ENCODE results near the gene ADIPOR2.

The ADIPOR2 gene

DNA sequence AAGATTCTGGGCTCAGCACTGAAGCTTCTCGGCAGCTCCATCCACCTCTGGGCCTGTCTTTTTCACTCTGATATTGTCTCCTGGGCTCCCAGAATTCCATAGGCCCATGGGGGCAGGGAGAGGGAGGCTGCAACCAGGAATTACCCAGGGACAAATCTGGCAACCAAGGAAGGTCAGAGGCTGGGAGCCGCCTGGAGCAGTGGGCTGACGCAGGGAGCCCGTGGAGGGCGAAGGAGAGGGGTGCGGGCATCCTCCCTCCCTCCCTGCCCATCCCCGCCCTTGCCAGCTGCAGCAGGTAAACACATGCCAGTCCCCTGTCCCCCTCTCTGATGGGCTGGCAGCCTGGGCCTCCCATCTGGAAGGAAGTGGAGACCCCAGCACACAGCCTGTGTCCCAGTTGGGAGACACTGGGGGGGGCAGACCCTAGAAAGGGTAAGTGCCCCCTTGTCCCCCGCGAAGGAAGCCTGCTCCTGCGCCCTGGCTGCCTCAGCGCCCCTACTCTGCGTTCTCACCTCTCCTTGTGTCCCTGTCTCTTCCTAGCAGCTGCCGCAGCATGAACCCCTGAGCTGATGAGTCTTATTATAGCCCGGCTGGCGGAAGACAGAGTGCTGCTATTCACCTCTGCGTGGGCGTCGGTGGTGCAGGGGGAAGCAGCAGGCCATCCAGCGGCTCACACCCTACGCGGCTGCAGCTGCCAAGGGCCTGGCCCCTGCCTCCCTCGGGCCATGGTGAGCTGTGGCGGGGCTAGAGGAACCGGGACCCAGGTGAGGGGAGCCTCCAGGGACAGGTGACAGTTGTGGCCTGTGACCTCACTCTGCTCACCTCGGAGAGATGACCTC lies 136.2 kb downstream of the ADIPOR2 start:
- TF ChIP-seq, protein P1, sequence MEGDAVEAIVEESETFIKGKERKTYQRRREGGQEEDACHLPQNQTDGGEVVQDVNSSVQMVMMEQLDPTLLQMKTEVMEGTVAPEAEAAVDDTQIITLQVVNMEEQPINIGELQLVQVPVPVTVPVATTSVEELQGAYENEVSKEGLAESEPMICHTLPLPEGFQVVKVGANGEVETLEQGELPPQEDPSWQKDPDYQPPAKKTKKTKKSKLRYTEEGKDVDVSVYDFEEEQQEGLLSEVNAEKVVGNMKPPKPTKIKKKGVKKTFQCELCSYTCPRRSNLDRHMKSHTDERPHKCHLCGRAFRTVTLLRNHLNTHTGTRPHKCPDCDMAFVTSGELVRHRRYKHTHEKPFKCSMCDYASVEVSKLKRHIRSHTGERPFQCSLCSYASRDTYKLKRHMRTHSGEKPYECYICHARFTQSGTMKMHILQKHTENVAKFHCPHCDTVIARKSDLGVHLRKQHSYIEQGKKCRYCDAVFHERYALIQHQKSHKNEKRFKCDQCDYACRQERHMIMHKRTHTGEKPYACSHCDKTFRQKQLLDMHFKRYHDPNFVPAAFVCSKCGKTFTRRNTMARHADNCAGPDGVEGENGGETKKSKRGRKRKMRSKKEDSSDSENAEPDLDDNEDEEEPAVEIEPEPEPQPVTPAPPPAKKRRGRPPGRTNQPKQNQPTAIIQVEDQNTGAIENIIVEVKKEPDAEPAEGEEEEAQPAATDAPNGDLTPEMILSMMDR (IDR thresholded peaks at IDR 0.05; ENCODE audit: low read depth, low read length), result no peak
- H3K4me3 ChIP-seq (ENCODE audit: low read depth, low read length), result no peak overlapping the region

DNA sequence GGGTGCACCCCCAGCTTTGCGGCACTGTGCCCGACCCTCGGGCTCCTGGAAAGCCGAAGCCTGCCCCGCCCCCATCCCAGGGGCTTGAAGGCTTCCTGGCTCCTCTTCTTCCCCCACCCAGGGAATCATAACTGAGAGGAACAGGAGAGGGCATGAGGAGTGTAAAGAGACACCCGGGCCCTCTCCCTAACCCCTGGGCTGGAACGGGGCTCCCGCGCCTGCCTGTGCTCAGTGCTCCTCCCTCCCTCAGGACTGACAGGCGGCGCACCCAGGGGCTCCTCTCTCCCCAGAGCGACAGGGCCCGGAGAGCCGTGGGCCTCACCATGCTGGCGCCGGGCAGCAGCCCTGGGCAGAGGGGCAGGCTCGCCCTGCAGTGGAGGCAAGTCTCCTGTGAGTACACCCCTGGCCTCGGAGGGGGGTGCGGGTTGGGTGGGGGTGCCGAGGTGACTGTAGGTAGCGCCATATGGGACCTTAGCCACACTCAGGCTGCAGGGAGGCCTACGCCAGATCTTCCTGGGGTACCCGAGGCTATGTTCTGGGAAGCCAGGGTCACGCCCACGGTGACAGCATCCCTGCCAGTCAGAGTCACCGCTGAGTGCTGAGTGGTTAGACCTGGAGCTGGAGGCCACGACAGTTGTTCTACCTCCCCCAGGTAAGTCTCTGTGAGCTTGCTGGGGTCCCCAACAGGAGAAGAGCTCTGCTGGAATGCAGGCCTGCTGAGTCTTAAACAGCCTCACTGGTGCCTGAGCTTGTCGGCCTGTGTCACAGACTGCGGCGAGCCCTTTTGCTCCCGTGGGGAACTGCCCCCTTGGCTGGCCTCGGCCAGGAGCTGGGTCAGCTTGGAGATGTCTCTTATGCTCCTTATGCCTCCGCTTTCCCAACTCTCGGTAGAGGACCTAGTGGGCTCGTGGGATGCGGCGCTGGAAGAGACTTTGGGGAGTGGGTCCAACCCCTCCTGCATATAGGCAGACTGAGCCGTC lies 137.2 kb downstream of the ADIPOR2 start:
- no peak overlapping the region for H3K4me3 ChIP-seq (ENCODE audit: low read depth, low read length)
- TF ChIP-seq, protein P1 (IDR thresholded peaks at IDR 0.05; ENCODE audit: low read depth, low read length), result no peak

DNA sequence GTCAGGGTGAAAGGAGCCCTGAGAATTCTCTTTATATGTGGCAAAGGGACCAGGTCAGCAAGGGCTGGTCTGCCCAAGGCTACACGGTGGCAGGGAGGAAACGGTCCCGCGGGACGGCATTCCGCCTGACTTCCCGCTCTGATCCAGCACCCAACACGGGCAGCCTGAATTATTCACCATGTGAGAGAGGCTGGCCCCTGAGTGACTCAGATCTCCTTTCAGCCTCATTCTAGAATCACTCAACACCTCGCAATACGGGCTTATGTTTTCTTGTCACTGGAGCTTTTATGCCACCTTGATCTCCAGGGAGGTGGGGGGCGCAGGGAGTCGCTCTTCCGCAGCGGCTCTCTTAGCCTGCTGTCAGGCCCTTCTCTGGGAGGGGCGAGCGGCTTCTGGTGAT lies 138.0 kb downstream of the ADIPOR2 start:
- H3K4me3 ChIP-seq (ENCODE audit: low read depth, low read length), result no peak overlapping the region
- TF ChIP-seq, protein P1 (IDR thresholded peaks at IDR 0.05; ENCODE audit: low read depth, low read length), result no peak

DNA sequence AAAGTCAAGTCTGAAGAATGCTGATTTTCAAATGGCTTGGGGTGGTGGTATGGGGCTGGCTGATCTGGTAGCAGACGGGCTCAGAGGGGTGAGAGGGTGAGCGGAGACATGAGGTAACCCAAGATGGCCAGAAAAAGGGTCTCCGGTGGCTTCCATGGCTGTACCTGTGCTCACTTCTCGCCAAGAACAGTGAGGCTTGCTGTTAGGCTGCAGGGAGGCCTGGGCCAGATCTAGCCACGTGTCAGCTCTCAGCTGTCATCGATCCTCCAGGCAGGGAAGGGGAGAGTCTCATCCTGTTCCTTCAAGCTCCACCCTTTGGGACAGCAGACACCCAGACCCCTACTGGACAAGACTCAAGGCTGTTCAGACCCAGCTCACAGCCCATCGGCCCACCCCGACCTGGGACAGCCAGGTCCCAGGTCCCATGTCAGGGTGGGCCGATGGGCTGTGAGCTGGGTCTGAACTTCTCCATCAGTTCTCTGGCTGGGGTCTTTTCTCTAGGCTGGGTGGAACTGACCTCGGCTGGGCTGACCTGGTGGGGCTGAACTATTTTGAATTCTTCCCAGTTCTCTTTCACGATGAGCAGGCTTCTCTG lies 138.5 kb downstream of the ADIPOR2 start:
- TF ChIP-seq, protein P1 (IDR thresholded peaks at IDR 0.05; ENCODE audit: low read depth, low read length), result no peak
- H3K4me3 ChIP-seq (ENCODE audit: low read depth, low read length), result no peak overlapping the region

DNA sequence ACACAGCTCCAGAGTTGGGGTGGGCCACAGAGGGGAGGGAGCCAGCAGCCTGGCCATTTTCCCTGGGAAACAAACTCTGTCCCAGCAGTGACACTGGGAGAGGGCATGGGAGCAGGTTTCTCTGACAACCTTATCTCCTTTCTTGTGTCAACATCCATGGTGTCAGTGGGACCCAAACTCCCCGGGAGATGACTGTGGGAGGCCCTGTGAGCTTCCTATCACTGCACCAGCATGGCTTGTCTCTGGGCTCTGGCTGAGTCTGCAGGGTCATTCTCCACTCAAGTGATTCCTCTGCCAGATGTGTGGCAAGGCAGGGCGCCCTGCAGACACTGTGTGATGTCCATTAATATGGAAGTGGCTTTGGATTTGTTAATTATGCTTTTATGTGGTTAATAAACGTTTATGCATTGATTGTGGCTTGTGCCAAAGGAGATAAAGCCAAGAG lies 139.6 kb downstream of the ADIPOR2 start:
- no peak overlapping the region for H3K4me3 ChIP-seq (ENCODE audit: low read depth, low read length)
- TF ChIP-seq, protein P1 (IDR thresholded peaks at IDR 0.05; ENCODE audit: low read depth, low read length), result no peak

DNA sequence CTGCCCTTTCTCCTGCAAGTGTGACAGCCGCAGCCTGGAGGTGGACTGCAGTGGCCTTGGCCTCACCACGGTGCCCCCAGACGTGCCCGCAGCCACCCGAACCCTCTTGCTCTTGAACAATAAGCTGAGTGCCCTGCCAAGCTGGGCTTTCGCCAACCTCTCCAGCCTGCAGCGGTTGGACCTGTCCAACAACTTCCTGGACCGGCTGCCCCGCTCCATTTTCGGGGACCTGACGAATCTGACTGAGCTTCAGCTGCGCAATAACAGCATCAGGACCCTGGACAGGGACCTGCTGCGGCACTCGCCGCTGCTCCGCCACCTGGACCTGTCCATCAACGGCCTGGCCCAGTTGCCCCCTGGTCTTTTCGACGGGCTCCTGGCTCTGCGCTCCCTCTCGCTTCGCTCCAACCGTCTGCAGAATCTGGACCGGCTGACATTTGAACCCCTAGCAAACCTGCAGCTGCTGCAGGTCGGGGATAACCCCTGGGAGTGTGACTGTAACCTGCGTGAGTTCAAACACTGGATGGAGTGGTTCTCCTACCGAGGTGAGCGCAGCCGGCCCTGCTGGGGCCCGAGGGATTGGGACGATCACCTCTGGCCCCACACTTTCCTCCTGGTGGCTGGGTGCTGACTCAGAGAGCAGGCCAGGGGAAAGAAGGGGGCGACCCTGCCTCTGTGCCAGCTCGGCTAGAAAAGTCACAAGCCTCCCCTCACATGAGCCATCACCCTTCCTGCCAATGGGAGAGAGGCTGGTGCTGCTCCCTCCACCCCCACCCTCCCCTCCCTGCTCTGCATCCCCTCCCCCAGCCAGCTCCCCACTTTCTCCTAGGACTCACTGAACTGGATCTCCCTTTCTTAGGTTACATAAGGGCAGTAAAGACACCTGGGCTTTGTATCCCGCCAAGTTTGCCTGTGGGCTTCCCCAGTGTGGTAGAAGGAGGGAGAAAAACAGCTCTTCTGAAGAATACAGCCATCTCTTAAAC lies 140.4 kb downstream of the ADIPOR2 start:
- TF ChIP-seq, protein P1 (IDR thresholded peaks at IDR 0.05; ENCODE audit: low read depth, low read length), result no peak
- H3K4me3 ChIP-seq (ENCODE audit: low read depth, low read length), result no peak overlapping the region

Data from WI38 (cell line).